ENCODE measurements around the gene CYP1B1. TPM values are rescaled to one million over a fixed set of nuclear protein-coding genes. Genes with fewer than 3 reads are reported as not detected.
A peak's percentile ranks its signal among the peaks of the same experiment; 100 is the strongest.

Gene CYP1B1
- total RNA-seq, 4 donors from 2014 or later, result 10.4 to 42.2 (median 18.4) TPM

- Histone ChIP-seq H3K36me3 (no peaks in the 10 kb centered on the region), H3K4me3 (replicated peaks in 1 of 3) (no peak overlapping the region), H3K9me3 (no peaks in the 10 kb centered on the region), H3K27ac (no peak overlapping the region), H3K27me3 (no peaks in the 10 kb centered on the region), H3K4me1 (peaks cover 20 to 31% of the 10 kb centered on the region in 2 donors)
- TF ChIP-seq CTCF (IDR thresholded peaks at IDR 0.05) (no peak), POLR2A (IDR thresholded peaks at IDR 0.05) (no peak)
- intact Hi-C loops (cut with DNase I), result no loop called here
- DNase-seq, result no peak
- 73 to 78% methylated on average over 10 of the region's 10 CpGs for WGBS, 2 donors
These were observed 23.4 kb upstream of the CYP1B1 start for GRCh38 chr2:38099099-38100028.

- WGBS, 2 donors, result 16 to 20% methylated on average over 11 of the region's 11 CpGs
- TF ChIP-seq POLR2A (IDR thresholded peaks at IDR 0.05), result no peak
- TF ChIP-seq CTCF (IDR thresholded peaks at IDR 0.05), result no peak
- peak; percentile 67 to 72 for DNase-seq
- Histone ChIP-seq H3K4me1 (peaks cover 20 to 31% of the 10 kb centered on the region in 2 donors), H3K27ac (peak overlapping the region in 1 of 3 donors; percentile 53), H3K27me3 (no peaks in the 10 kb centered on the region), H3K9me3 (no peaks in the 10 kb centered on the region), H3K4me3 (replicated peaks in 1 of 3) (peak overlapping the region in 1 of 3 donors; percentile 20), H3K36me3 (no peaks in the 10 kb centered on the region)
- intact Hi-C loops (cut with DNase I), result no loop called here
These were observed 22.6 kb upstream of the CYP1B1 start for GRCh38 chr2:38098421-38099098.

GRCh38 chr2:38097988-38098385 lies 22.0 kb upstream of the CYP1B1 start:
- H3K27ac ChIP-seq, result peak overlapping the region in 1 of 3 donors; percentile 53
- WGBS, 2 donors, result 55 to 71% methylated on average over 4 of the region's 4 CpGs
- H3K4me1 ChIP-seq, result peaks cover 20 to 31% of the 10 kb centered on the region in 2 donors
- intact Hi-C loops (cut with DNase I), result no loop called here
- no peaks in the 10 kb centered on the region for H3K36me3 ChIP-seq
- no peaks in the 10 kb centered on the region for H3K9me3 ChIP-seq
- DNase-seq, result no peak
- H3K27me3 ChIP-seq, result no peaks in the 10 kb centered on the region
- no peak overlapping the region for H3K4me3 ChIP-seq (replicated peaks in 1 of 3)
- TF ChIP-seq POLR2A (IDR thresholded peaks at IDR 0.05) (no peak), CTCF (IDR thresholded peaks at IDR 0.05) (no peak)

GRCh38 chr2:38097258-38097987 lies 21.5 kb upstream of the CYP1B1 start:
- Histone ChIP-seq H3K4me3 (replicated peaks in 1 of 3) (no peak overlapping the region), H3K36me3 (no peaks in the 10 kb centered on the region), H3K27ac (no peak overlapping the region), H3K27me3 (no peaks in the 10 kb centered on the region), H3K4me1 (peaks cover 20 to 31% of the 10 kb centered on the region in 2 donors), H3K9me3 (no peaks in the 10 kb centered on the region)
- intact Hi-C loops (cut with DNase I), result no loop called here
- TF ChIP-seq POLR2A (IDR thresholded peaks at IDR 0.05), result no peak
- no peak for TF ChIP-seq CTCF (IDR thresholded peaks at IDR 0.05)
- 72 to 79% methylated on average over 2 of the region's 2 CpGs for WGBS, 2 donors
- DNase-seq, result no peak

Measured in thyroid gland (tissue), 4 donors.